Gastrocnemius medialis (tissue), 4 donors: ENCODE results near the gene WDFY4.

Experiments used
- CTCF ChIP-seq, 5 experiments: fragments of 450-650 bp in 3 of 5; fragments of 200-600 bp in 2 of 5; sonication (generic) in 2 of 5; IDR thresholded peaks in 4 of 5; conservative IDR thresholded peaks in 1 of 5; 1 replicate in 4 of 5; 2 replicates in 1 of 5; pipeline ENCODE4 v1.5.1; 2016 to 2019; ENCODE audit warnings: antibody characterized with exemption in 5 of 5, mild to moderate bottlenecking in 3 of 5, moderate library complexity in 3 of 5
- POLR2A ChIP-seq, 2 donors: fragments of 450-650 bp; IDR thresholded peaks; one replicate each; pipeline ENCODE4 v1.6.1; 2017; ENCODE audit warnings: antibody characterized with exemption in 2 of 2, mild to moderate bottlenecking in 2 of 2, moderate library complexity in 2 of 2

DNA sequence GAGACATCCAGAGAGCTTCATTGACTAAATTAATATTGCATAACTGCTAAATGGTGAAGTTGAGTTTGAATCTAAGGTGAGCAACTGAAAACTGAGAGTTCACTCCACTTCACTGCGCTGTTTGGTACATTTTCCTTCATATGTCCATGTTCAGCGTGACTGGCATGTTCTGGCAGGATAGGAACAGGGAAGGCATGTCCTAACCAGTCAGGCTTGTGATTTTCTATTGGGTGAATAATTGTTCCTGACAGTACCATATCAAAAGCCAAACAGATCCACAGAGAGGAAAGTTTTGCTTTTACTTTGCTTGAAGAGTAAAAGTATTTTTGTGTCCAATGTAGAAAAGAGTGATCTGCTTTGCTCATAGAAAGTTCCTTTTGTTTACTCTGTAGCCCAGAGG lies 53.2 kb downstream of the WDFY4 start:
- TF ChIP-seq CTCF (IDR thresholded peaks at IDR 0.05 in 4 of 5, conservative IDR thresholded peaks at IDR 0.05 in 1 of 5) = no peak
- no peak for TF ChIP-seq POLR2A (IDR thresholded peaks at IDR 0.05)
